Aorta (tissue), 5 donors: ENCODE results near the gene SLC16A13. TPM values are rescaled to one million over a fixed set of nuclear protein-coding genes. Genes with fewer than 3 reads are reported as not detected.

Experiments
- ATAC-seq: fragments of 200-7000 bp; cut with Tn5 transposase; one replicate; pipeline ENCODE4 v1.9.1; 2022; ENCODE audit warnings: moderate library complexity; ENCODE audit not compliant: low FRiP score
- DNase-seq, 2 donors: peaks; one replicate each; pipeline ENCODE4 v3.0.0-alpha.2; 2020
- H3K27ac ChIP-seq, 2 donors: one replicate each; pipeline ENCODE4 v1.5.1; 2013; ENCODE audit warnings: low read length in 2 of 2, mild to moderate bottlenecking in 2 of 2, moderate library complexity in 2 of 2, control low read depth in 1 of 2, inconsistent platforms in 1 of 2, low read depth in 1 of 2
- H3K27me3 ChIP-seq, 2 donors: one replicate each; pipeline ENCODE4 v1.6.1; 2013; ENCODE audit warnings: control low read depth in 1 of 2, low read length in 1 of 2, mild to moderate bottlenecking in 1 of 2, moderate library complexity in 1 of 2; ENCODE audit not compliant: insufficient read depth in 2 of 2, control insufficient read depth in 1 of 2
- H3K36me3 ChIP-seq, 2 donors: one replicate each; pipeline ENCODE4 v1.6.1; 2013; ENCODE audit warnings: control low read depth in 1 of 2, low read length in 1 of 2, mild to moderate bottlenecking in 1 of 2; ENCODE audit not compliant: insufficient read depth in 2 of 2, control insufficient read depth in 1 of 2
- H3K4me1 ChIP-seq, 2 donors: one replicate each; pipeline ENCODE4 v1.6.1; 2013; ENCODE audit warnings: low read length in 2 of 2, control low read depth in 1 of 2, mild to moderate bottlenecking in 1 of 2, moderate library complexity in 1 of 2; ENCODE audit not compliant: insufficient read depth in 2 of 2, control insufficient read depth in 1 of 2
- H3K4me3 ChIP-seq, 2 donors: one replicate each; pipeline ENCODE4 v1.5.1; 2013; ENCODE audit warnings: low read length in 2 of 2, control low read depth in 1 of 2, mild to moderate bottlenecking in 1 of 2
- H3K9me3 ChIP-seq: one replicate; pipeline ENCODE4 v1.6.1; 2013; ENCODE audit warnings: mild to moderate bottlenecking, low read length; ENCODE audit not compliant: control insufficient read depth
- WGBS, 2 donors: extraction: QIAGEN DNeasy Blood & Tissue Kit; methylation state at CpG; one replicate each; pipeline ENCODE4 v1.1.7; 2013; 5-methylcytosine and 5-hydroxymethylcytosine counted together
- intact Hi-C, 2 donors: fragments of 100-400 bp; cut with DNase I; formaldehyde crosslinking; loops; one replicate each; pipeline versions ENCODE4 v1.14.2 to v1.15.0; 2022
- polyA plus RNA-seq, 2 donors: library from polyadenylated mRNA; stranded (reverse); fragments of 200-250 nt; gene quantifications; one replicate each; pipeline ENCODE4 v1.2.3, GENCODE V29; 2013
- total RNA-seq, 2 donors: library from RNA; stranded (reverse); fragmentation: NEBNext Ultra II Directional; extraction: Animal tissue kit (Norgen Biotek cat#: 25700); gene quantifications; one replicate each; pipeline ENCODE4 v1.2.1, GENCODE V29; 2021
- donor health status: healthy with polysubstance abuse.
- donor health status: Bipolar disorder and iron deficiency.
- donor health status: DM: no; HTN: no; CAD: no.
- donor health status: DM: no; HTN: no; CAD: no.
- donor health status: DM: yes; HTN: yes; CAD: no.

Gene SLC16A13
- total and polyA plus RNA-seq, 4 donors, result 1.0 to 2.5 (median 1.3) TPM; not detected in 1

GRCh38 chr17:6996256-6997011 is 39.4 kb upstream of the SLC16A13 start:
- Histone ChIP-seq H3K36me3 (peaks cover 0 to 2% of the 10 kb centered on the region in 2 donors), H3K4me3 (no peak overlapping the region), H3K27me3 (no peaks in the 10 kb centered on the region), H3K9me3 (no peaks in the 10 kb centered on the region), H3K4me1 (no peaks in the 10 kb centered on the region), H3K27ac (no peak overlapping the region)
- 50 to 64% methylated on average over 47 to 58 of the region's 58 CpGs for WGBS, 2 donors
- DNase-seq (no peak), ATAC-seq (peak; percentile 6)
- intact Hi-C loops, result no loop called here

- H3K27ac ChIP-seq, result no peak overlapping the region
- H3K36me3 ChIP-seq, result peaks cover 3% of the 10 kb centered on the region in 2 donors
- no peak overlapping the region for H3K4me3 ChIP-seq
- H3K27me3 ChIP-seq, result no peaks in the 10 kb centered on the region
- no peak for DNase-seq
- H3K9me3 ChIP-seq, result no peaks in the 10 kb centered on the region
- ATAC-seq, result no peak
- H3K4me1 ChIP-seq, result no peaks in the 10 kb centered on the region
- 84 to 91% methylated on average over 8 of the region's 8 CpGs for WGBS, 2 donors
- intact Hi-C loops, result no loop called here
Measured at GRCh38 chr17:6997171-6997570, 38.6 kb upstream of the SLC16A13 start.

- 83 to 84% methylated on average over 11 of the region's 11 CpGs for WGBS, 2 donors
- H3K9me3 ChIP-seq, result no peaks in the 10 kb centered on the region
- ATAC-seq, result no peak
Measured at GRCh38 chr17:6998855-6999508, 36.8 kb upstream of the SLC16A13 start.

GRCh38 chr17:7001318-7001961 is 34.4 kb upstream of the SLC16A13 start:
- H3K27me3 ChIP-seq, result no peaks in the 10 kb centered on the region
- intact Hi-C loops, result loop anchor here (5.0 to 10.0 kb wide), 2 partner anchors 89 to 337 kb away; no protein-coding TSS in a partner anchor
- 62 to 71% methylated on average over 10 of the region's 10 CpGs for WGBS, 2 donors
- H3K4me3 ChIP-seq, result no peak overlapping the region
- H3K9me3 ChIP-seq, result no peaks in the 10 kb centered on the region
- peak in 1 of 2 donors; percentile 77 for DNase-seq
- no peaks in the 10 kb centered on the region for H3K4me1 ChIP-seq
- H3K36me3 ChIP-seq, result peaks cover 5 to 6% of the 10 kb centered on the region in 2 donors
- H3K27ac ChIP-seq, result no peak overlapping the region
- no peak for ATAC-seq

More at GRCh38 chr17:6998855-6999508, 36.8 kb upstream of the SLC16A13 start:
- H3K27me3 ChIP-seq, result no peaks in the 10 kb centered on the region
- no peak for DNase-seq
- H3K36me3 ChIP-seq, result peaks cover 5 to 6% of the 10 kb centered on the region in 2 donors
- H3K4me3 ChIP-seq, result no peak overlapping the region
- H3K27ac ChIP-seq, result no peak overlapping the region
- H3K4me1 ChIP-seq, result no peaks in the 10 kb centered on the region
- intact Hi-C loops, result no loop called here

- H3K4me3 ChIP-seq, result no peak overlapping the region
- no peak overlapping the region for H3K27ac ChIP-seq
- intact Hi-C loops, result loop anchor here (5.0 to 10.0 kb wide), 2 partner anchors 90 to 338 kb away; no protein-coding TSS in a partner anchor
- DNase-seq (no peak), ATAC-seq (no peak)
- H3K27me3 ChIP-seq, result no peaks in the 10 kb centered on the region
- H3K9me3 ChIP-seq, result no peaks in the 10 kb centered on the region
- H3K36me3 ChIP-seq, result peaks cover 5 to 6% of the 10 kb centered on the region in 2 donors
- H3K4me1 ChIP-seq, result no peaks in the 10 kb centered on the region
- WGBS, 2 donors, result 90 to 92% methylated on average over 6 of the region's 6 CpGs
Measured at GRCh38 chr17:7002288-7003047, 33.3 kb upstream of the SLC16A13 start.

- H3K27ac ChIP-seq, result no peak overlapping the region
- H3K36me3 ChIP-seq, result peaks cover 5 to 6% of the 10 kb centered on the region in 2 donors
- intact Hi-C loops, result loop anchor here (2.0 to 10.0 kb wide), 3 partner anchors 89 to 339 kb away; no protein-coding TSS in a partner anchor
- WGBS, 2 donors, result 93 to 94% methylated on average over 2 of the region's 2 CpGs
- no peaks in the 10 kb centered on the region for H3K27me3 ChIP-seq
- no peaks in the 10 kb centered on the region for H3K4me1 ChIP-seq
- DNase-seq (no peak), ATAC-seq (no peak)
- no peak overlapping the region for H3K4me3 ChIP-seq
- H3K9me3 ChIP-seq, result no peaks in the 10 kb centered on the region
Measured at GRCh38 chr17:7003745-7004144, 32.1 kb upstream of the SLC16A13 start.

- peak; percentile 74 for ATAC-seq
- 92% methylated on average over 2 of the region's 2 CpGs for WGBS, 2 donors
- peaks cover 5 to 6% of the 10 kb centered on the region in 2 donors for H3K36me3 ChIP-seq
Measured at GRCh38 chr17:7004398-7005253, 31.2 kb upstream of the SLC16A13 start.

More at GRCh38 chr17:7004398-7005253, 31.2 kb upstream of the SLC16A13 start:
- Histone ChIP-seq H3K27me3 (no peaks in the 10 kb centered on the region), H3K9me3 (no peaks in the 10 kb centered on the region), H3K4me3 (no peak overlapping the region), H3K27ac (no peak overlapping the region), H3K4me1 (no peaks in the 10 kb centered on the region)
- intact Hi-C loops, result loop anchor here (2.0 to 10.0 kb wide), 3 partner anchors 90 to 340 kb away; no protein-coding TSS in a partner anchor
- DNase-seq, result peak in 1 of 2 donors; percentile 47
